ENCODE measurements around the gene CDT1.

The CDT1 gene

DNA sequence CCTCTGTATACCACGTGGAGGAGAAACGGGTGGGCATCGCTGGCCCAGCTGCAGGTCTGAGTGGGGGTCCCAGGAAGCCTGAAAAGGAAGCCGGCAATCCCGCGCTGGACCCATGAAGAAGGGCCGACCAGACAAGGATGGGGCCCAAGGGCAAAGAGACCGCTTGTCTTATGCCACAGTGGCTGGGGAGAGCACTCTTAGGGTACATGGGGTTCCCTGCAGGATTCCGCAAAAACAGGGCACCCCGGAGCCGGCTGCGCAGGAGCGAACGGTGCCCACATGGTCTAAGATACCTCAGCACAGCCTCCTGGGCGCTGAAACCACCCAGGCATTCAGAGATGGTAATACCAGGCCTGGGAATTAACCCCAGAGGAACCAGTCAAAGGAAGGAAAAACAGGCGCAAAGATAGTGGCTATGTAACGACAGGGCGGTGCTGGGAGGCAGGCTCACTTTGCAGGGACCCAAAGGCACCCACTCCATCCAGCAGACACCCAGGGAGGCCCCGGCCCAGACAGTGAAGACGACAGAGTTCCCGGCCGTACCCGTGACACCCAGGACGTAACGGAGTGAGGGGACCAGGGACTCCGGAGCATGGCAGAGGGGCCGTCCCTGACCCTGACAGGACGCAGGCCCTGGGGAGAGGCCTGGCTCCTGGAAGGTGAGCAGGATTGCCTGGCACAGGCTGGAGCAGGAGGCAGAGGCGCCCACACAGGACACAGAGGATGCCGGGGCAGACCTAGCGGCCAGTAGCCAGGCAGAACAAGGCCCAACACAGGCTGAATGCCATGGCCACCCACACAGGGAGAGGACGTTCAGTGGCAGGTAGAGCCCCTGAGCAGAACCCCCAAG, 28.8 kb upstream of the CDT1 start:
- TF ChIP-seq, protein P1, sequence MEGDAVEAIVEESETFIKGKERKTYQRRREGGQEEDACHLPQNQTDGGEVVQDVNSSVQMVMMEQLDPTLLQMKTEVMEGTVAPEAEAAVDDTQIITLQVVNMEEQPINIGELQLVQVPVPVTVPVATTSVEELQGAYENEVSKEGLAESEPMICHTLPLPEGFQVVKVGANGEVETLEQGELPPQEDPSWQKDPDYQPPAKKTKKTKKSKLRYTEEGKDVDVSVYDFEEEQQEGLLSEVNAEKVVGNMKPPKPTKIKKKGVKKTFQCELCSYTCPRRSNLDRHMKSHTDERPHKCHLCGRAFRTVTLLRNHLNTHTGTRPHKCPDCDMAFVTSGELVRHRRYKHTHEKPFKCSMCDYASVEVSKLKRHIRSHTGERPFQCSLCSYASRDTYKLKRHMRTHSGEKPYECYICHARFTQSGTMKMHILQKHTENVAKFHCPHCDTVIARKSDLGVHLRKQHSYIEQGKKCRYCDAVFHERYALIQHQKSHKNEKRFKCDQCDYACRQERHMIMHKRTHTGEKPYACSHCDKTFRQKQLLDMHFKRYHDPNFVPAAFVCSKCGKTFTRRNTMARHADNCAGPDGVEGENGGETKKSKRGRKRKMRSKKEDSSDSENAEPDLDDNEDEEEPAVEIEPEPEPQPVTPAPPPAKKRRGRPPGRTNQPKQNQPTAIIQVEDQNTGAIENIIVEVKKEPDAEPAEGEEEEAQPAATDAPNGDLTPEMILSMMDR (IDR thresholded peaks at IDR 0.05; ENCODE audit: low read depth, low read length) = no peak
- no peak for DNase-seq (ENCODE audit: extremely low read depth, low read depth)

DNA sequence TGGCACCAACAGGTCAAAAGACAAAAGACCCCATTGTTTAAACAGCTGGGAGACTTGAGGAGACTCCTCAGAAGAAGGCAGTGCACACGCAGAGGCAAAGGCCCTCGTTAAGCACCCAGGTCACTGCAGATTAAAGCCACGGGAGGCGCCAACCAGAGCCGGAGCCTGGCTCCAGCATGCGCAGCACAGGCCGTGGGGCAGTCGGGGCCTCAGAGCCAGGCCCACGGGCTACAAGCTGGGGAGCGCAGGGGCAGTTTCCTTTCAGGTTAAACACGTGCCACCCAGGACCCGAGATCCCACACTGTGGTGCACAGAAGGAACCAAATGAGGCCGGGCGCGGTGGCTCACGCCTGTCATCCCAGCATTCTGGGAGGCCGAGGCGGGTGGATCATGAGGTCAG, 27.8 kb upstream of the CDT1 start:
- TF ChIP-seq, protein P1 (IDR thresholded peaks at IDR 0.05; ENCODE audit: low read depth, low read length) = no peak
- DNase-seq (ENCODE audit: extremely low read depth, low read depth) = no peak

DNA sequence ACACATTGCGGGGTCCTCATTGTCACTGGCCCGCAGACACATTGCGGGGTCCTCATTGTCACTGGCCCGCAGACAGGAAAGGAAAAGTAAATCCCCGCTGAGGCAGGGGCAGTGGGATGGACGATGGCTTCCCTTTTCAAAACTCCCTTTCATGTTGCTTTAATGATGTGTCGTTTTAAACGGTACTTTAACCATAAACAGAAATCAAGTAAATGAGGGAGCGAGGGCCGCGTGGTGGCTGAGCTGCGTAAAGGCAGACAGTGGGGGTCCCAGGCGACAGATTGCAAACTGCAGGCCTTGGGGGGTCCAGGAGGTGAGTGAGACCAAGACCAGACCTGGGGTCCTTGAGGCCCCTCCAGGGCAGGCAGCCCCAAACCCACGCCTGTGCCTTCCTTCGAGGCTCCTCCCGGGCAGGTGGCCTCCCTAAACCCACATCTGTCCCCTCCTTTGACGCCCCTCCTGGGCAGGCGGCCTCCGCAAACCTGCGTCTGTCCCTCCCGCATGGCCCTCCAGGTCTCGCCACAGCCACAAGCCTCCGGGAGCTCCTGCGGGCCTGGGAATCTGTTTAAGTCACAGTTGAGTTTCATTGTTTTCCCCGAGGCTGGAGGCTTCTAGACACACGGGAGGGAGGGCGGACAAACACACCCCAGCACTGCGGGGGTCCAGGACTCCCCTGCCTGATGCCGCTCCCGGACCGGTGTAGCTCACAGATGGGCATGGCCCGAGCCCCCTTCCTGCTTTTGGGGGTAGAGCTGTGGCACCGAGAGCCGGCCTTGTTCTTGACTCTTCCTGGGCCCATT, 25.9 kb upstream of the CDT1 start:
- TF ChIP-seq, protein P1 (IDR thresholded peaks at IDR 0.05; ENCODE audit: low read depth, low read length) = no peak
- DNase-seq (ENCODE audit: extremely low read depth, low read depth) = no peak

- no peak for DNase-seq (ENCODE audit: extremely low read depth, low read depth)
Observed at GRCh38 chr16:88778271-88778525, 25.4 kb upstream of the CDT1 start.

DNA sequence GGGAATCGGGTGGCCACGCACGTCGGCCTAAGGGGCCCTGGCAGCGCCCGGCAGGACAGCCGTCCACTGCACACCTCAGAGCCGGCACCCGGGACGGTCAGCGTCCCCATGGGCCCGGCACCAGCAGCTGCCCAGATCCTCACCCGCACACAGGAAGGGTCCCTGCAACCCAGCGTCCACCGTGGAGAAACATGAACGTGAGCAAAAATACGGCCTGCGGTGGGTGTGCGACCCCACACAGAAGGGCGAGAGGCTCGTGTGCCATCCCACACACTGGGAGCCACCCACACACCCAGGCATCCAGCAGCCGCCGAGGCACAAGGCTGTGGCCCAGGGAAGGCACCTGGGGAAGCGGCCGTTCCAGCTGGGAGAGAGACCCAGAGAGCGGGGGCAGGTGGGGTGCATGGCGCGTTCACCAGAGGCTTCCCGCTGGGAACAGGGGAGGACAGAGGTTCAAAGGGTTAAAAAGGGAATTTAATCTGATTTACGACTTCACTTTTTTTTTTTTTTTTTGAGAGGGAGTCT, 25.0 kb upstream of the CDT1 start:
- no peak for DNase-seq (ENCODE audit: extremely low read depth, low read depth)
- TF ChIP-seq, protein P1 (IDR thresholded peaks at IDR 0.05; ENCODE audit: low read depth, low read length) = no peak

More at GRCh38 chr16:88778271-88778525, 25.4 kb upstream of the CDT1 start:
- TF ChIP-seq, protein P1 (IDR thresholded peaks at IDR 0.05; ENCODE audit: low read depth, low read length) = no peak

DNA sequence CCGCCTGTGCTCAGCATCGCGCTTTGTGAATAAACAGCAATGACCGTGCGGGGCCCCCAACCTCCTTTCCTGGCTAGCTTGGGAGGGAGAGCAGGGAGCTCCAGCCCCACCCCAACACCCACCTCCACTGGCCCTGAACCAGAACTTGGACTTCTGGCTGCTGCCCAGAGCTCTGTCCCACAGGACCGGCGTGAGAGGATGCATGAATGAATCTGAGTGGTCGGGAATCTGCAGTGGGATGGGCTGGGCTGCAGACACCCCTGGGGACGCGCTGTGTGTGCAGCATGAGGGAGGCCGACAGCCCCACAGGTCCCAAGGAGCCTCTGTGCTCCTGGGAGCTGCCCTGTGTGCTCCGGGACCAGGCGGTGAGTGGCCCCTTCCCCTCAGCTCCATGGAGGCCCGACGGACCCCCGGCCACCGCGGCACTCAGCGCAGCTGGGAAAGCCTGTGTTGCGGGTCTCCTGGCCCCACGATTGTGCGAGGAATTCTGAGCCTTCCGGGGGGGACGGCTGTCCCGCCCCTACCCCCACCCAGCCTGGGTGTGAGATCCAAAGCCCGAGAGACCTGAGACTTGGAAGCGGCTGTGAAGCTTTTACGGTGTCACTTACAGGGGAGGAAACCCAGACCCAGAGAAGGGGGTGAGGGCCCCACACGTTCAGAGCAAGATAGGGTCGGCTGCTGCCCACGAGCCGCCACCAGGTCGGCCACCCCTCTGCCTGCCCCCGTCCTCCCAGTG, 24.0 kb upstream of the CDT1 start:
- TF ChIP-seq, protein P1 (IDR thresholded peaks at IDR 0.05; ENCODE audit: low read depth, low read length) = no peak
- DNase-seq (ENCODE audit: extremely low read depth, low read depth) = no peak

Data from AG09319 (cell line).